Lower leg skin (tissue), 4 donors: ENCODE results near the gene ADCK1. TPM values are rescaled to one million over a fixed set of nuclear protein-coding genes. Genes with fewer than 3 reads are reported as not detected.

Experiments
- DNase-seq, 2 donors: peaks; one replicate each; pipeline ENCODE4 v3.0.0-alpha.2; 2019; ENCODE audit warnings: low spot score in 2 of 2
- H3K4me3 ChIP-seq: fragments of 200-600 bp; sonication (generic); 2 replicates; pipeline ENCODE4 v1.5.1; 2017; ENCODE audit warnings: mild to moderate bottlenecking, low read depth; ENCODE audit not compliant: poor library complexity, severe bottlenecking
- CTCF ChIP-seq, 3 donors: fragments of 450-650 bp; IDR thresholded peaks; one replicate each; pipeline ENCODE4 v1.5.1; 2016; ENCODE audit warnings: antibody characterized with exemption in 3 of 3, mild to moderate bottlenecking in 3 of 3, moderate library complexity in 2 of 3
- POLR2A ChIP-seq, 2 donors: fragments of 450-650 bp; IDR thresholded peaks; one replicate each; pipeline ENCODE4 v1.6.1; 2016 to 2017; ENCODE audit warnings: antibody characterized with exemption in 2 of 2, mild to moderate bottlenecking in 1 of 2, moderate library complexity in 1 of 2
- WGBS, 2 donors: methylation state at CpG; one replicate each; pipeline ENCODE4 v1.1.5; 2018; 5-methylcytosine and 5-hydroxymethylcytosine counted together
- intact Hi-C: fragments of 100-400 bp; cut with DNase I; formaldehyde crosslinking; loops from one replicate; pipeline ENCODE4 v1.15.0; 2023; ENCODE audit warnings: low total_unique reads
- total RNA-seq, 4 donors: library from RNA; depleted of rRNA; stranded (reverse); fragments of >200 nt; gene quantifications; one replicate each; pipeline ENCODE4 v1.1.0, GENCODE V29; 2016

ADCK1 gene
- total RNA-seq, 4 donors from 2014 or later: 5.7 to 8.5 (median 6.4) TPM

GRCh38 chr14:77918448-77918847 is 118.5 kb downstream of the ADCK1 start:
- WGBS, 2 donors: 79 to 85% methylated on average over 2 of the region's 2 CpGs
- no peak for DNase-seq
- no peak overlapping the region for H3K4me3 ChIP-seq
- TF ChIP-seq CTCF (IDR thresholded peaks at IDR 0.05) (no peak), POLR2A (IDR thresholded peaks at IDR 0.05) (no peak)
- intact Hi-C loops: no loop called here

DNA sequence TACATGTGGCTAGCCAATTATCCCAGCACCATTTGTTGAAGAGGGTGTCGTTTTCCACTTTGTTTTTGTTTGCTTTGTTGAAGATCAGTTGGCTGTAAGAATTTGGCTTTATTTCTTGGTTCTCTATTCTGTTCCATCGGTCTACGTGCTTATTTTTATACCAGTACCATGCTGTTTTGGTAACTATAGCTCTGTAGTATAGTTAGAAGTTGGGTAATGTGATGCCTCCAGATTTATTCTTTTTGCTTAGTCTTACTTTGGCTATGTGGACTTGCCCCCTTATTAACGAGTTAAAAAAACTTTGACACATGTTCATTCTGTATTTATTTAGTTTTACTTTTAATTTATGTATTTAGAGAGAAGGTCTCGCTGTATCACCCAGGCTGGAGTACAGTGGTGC is 120.4 kb downstream of the ADCK1 start:
- H3K4me3 ChIP-seq: no peak overlapping the region
- no peak for DNase-seq
- intact Hi-C loops: no loop called here
- 95 to 97% methylated on average over 5 of the region's 5 CpGs for WGBS, 2 donors
- TF ChIP-seq CTCF (IDR thresholded peaks at IDR 0.05): no peak

DNA sequence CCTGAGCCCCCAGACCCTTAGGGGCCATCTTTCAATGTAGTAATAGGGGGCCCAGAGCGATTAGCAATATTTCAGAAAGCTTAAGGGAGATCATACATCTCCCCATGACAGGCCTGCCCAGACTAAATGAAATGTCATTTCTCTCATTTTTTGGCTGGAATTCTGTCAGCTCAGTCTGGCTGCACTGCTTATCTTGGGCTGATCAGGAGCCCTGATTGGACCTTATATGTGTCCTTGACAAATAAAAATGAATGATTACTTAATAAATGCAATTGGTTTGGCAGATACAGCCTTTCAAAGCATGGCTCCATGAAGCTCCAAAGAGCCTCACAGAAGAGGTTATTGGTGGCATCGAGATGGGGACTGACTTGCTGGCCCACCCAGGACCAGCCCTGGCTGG is 121.9 kb downstream of the ADCK1 start:
- TF ChIP-seq CTCF (IDR thresholded peaks at IDR 0.05): no peak
- no peak for TF ChIP-seq POLR2A (IDR thresholded peaks at IDR 0.05)
- intact Hi-C loops: no loop called here
- H3K4me3 ChIP-seq: no peak overlapping the region
- DNase-seq: no peak
- 79 to 89% methylated on average over 2 of the region's 2 CpGs for WGBS, 2 donors

GRCh38 chr14:77923131-77923936 is 123.4 kb downstream of the ADCK1 start:
- 66 to 68% methylated on average over 11 of the region's 11 CpGs for WGBS, 2 donors
- H3K4me3 ChIP-seq: no peak overlapping the region
- TF ChIP-seq CTCF (IDR thresholded peaks at IDR 0.05): no peak
- intact Hi-C loops: no loop called here
- DNase-seq: no peak

DNA sequence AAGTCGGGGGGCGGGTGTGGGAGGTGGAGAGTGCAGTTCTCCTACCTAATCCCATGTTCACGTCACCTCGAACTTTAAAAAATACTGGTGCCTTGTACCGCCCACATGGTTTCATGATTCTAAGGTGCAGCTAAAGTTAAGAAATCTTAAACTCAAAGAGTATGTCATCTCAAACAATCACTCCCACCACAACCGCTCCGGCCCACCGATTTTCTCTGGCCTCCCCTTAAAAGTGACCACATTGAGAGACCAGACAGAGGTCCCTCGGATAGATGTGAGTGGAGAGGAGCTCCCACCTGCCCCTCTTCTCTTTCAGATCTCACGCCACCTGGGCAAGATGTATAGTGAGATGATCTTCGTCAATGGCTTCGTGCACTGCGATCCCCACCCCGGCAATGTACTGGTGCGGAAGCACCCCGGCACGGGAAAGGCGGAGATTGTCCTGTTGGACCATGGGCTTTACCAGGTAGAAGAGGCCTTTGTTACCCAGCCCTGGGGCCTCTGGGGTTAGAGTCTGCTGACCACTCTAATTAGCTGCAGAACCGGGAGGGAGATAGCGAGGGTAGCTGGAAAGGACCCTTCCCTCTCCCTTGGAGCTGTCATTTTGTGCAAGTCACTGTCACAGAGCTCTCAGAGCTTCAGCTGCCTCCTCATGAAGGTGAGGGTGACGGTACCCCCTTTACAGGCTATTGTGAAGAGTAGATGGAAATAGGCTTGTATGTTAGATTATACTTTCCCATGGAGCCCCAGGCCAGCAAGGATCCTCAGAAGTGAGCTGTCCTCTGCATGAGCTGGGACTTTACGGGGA is 124.4 kb downstream of the ADCK1 start:
- DNase-seq: no peak
- 89 to 94% methylated on average over 20 to 22 of the region's 22 CpGs for WGBS, 2 donors
- TF ChIP-seq CTCF (IDR thresholded peaks at IDR 0.05) (no peak), POLR2A (IDR thresholded peaks at IDR 0.05) (no peak)
- no peak overlapping the region for H3K4me3 ChIP-seq
- intact Hi-C loops: no loop called here
